Activated CD4-positive, alpha-beta memory T cell treated with anti-CD3 and anti-CD28 coated beads, Interleukin-2, amount 10 ng/mL, durations not matched to agents 7 days and 5 days (primary cell): ENCODE measurements around the gene ZNF511. TPM values are rescaled to one million over a fixed set of nuclear protein-coding genes. Genes with fewer than 3 reads are reported as not detected.

Experiments
- CTCF ChIA-PET: fragments of 350-600 bp; sonication (Branson Sonifier 250); formaldehyde crosslinking; loops from one replicate; lab custom pipeline; 2021; ENCODE audit warnings: antibody characterized with exemption, inconsistent platforms; lab: Charles Lee
- POLR2A ChIA-PET: fragments of 350-600 bp; sonication (Branson Sonifier 250); formaldehyde crosslinking; loops from one replicate; lab custom pipeline; 2021; ENCODE audit warnings: antibody characterized with exemption; lab: Charles Lee
- DNase-seq: peaks from one replicate; pipeline ENCODE4 v3.0.0-alpha.2; 2020
- H3K27ac Mint-ChIP-seq: one replicate; pipeline ENCODE4 v1.8.0; 2021; ENCODE audit warnings: mild to moderate bottlenecking, mixed read lengths
- H3K27me3 Mint-ChIP-seq: one replicate; pipeline ENCODE4 v1.8.0; 2021; ENCODE audit warnings: mixed read lengths
- H3K36me3 Mint-ChIP-seq: one replicate; pipeline ENCODE4 v1.8.0; 2021; ENCODE audit warnings: low read depth, mixed read lengths
- H3K4me1 Mint-ChIP-seq: one replicate; pipeline ENCODE4 v1.8.0; 2021; ENCODE audit warnings: mixed read lengths
- H3K4me3 Mint-ChIP-seq: one replicate; pipeline ENCODE4 v1.8.0; 2021; ENCODE audit warnings: mild to moderate bottlenecking, mixed read lengths
- H3K9me3 Mint-ChIP-seq: one replicate; pipeline ENCODE4 v1.8.0; 2021; ENCODE audit warnings: mixed read lengths
- total RNA-seq, 2 experiments: library from RNA; stranded (reverse); gene quantifications; one replicate each; pipeline ENCODE4 v1.2.3, GENCODE V29; 2021

ZNF511 gene
- total RNA-seq, 2 experiments from 2014 or later, result 45.7 to 52.7 TPM

GRCh38 chr10:133276435-133277201, 32.1 kb upstream of the ZNF511 start, which contains the start of gene ADAM8:
TSS of gene ADAM8 (minus strand) at chr10:133276868. CDS start at chr10:133276817, 51 bp downstream.
- H3K9me3 Mint-ChIP-seq, result no peaks in the 10 kb centered on the region
- CTCF ChIA-PET, result interaction anchor here (2.1 to 2.7 kb wide), 4 partner anchors 14 to 31 kb away, joined by 10 to 16 read pairs (median 12); no protein-coding TSS in a partner anchor
- peaks cover 36% of the 10 kb centered on the region for H3K4me1 Mint-ChIP-seq
- POLR2A ChIA-PET, result interaction anchor here (1.0 to 4.2 kb wide), 7 partner anchors 14 to 133 kb away, joined by 4 to 113 read pairs (median 16); no protein-coding TSS in a partner anchor
- peaks cover 26% of the 10 kb centered on the region for H3K36me3 Mint-ChIP-seq
- DNase-seq, result peak; percentile 78
- peak within 1 kb of the TSS; percentile 97 for H3K27ac Mint-ChIP-seq
- peak within 1 kb of the TSS; percentile 91 for H3K4me3 Mint-ChIP-seq
- H3K27me3 Mint-ChIP-seq, result no peaks in the 10 kb centered on the region

GRCh38 chr10:133277277-133277992, 31.3 kb upstream of the ZNF511 start:
- DNase-seq, result no peak
- peaks cover 29% of the 10 kb centered on the region for H3K36me3 Mint-ChIP-seq
- ChIA-PET CTCF (interaction anchor here (1.1 to 2.7 kb wide), 7 partner anchors 19 to 134 kb away, joined by 3 to 19 read pairs (median 7); partner anchors contain the start of gene CALY), POLR2A (interaction anchor here (1.4 to 4.2 kb wide), 8 partner anchors 8 to 112 kb away, joined by 4 to 52 read pairs (median 10); no protein-coding TSS in a partner anchor)
- no peaks in the 10 kb centered on the region for H3K9me3 Mint-ChIP-seq
- H3K27ac Mint-ChIP-seq, result peak overlapping the region; percentile 97
- peak overlapping the region; percentile 71 for H3K4me3 Mint-ChIP-seq
- no peaks in the 10 kb centered on the region for H3K27me3 Mint-ChIP-seq
- H3K4me1 Mint-ChIP-seq, result peaks cover 36% of the 10 kb centered on the region

GRCh38 chr10:133277993-133278576, 30.6 kb upstream of the ZNF511 start:
- H3K4me1 Mint-ChIP-seq, result peaks cover 36% of the 10 kb centered on the region
- peak overlapping the region; percentile 71 for H3K4me3 Mint-ChIP-seq
- H3K27me3 Mint-ChIP-seq, result no peaks in the 10 kb centered on the region
- H3K27ac Mint-ChIP-seq, result peak overlapping the region; percentile 97
- H3K36me3 Mint-ChIP-seq, result peaks cover 26% of the 10 kb centered on the region
- ChIA-PET POLR2A (interaction anchor here (0.6 to 4.2 kb wide), 12 partner anchors 8 to 143 kb away, joined by 3 to 52 read pairs (median 6); no protein-coding TSS in a partner anchor), CTCF (interaction anchor here (0.9 to 2.7 kb wide), 10 partner anchors 14 to 163 kb away, joined by 3 to 19 read pairs (median 6); partner anchors contain the start of gene CALY)
- H3K9me3 Mint-ChIP-seq, result no peaks in the 10 kb centered on the region
- no peak for DNase-seq

- Mint-ChIP-seq H3K4me3 (peak overlapping the region; percentile 71), H3K9me3 (no peaks in the 10 kb centered on the region), H3K27me3 (no peaks in the 10 kb centered on the region), H3K36me3 (peaks cover 27% of the 10 kb centered on the region), H3K27ac (peak overlapping the region; percentile 97), H3K4me1 (peaks cover 36% of the 10 kb centered on the region)
- peak; percentile 89 for DNase-seq
- CTCF ChIA-PET, result interaction anchor here (0.9 to 2.7 kb wide), 9 partner anchors 14 to 163 kb away, joined by 3 to 19 read pairs (median 7); partner anchors contain the start of gene CALY
- POLR2A ChIA-PET, result interaction anchor here (0.6 to 4.2 kb wide), 13 partner anchors 9 to 949 kb away, joined by 3 to 52 read pairs (median 5); no protein-coding TSS in a partner anchor
Measured at GRCh38 chr10:133278577-133279265, 30.0 kb upstream of the ZNF511 start.

GRCh38 chr10:133279326-133280226, 29.1 kb upstream of the ZNF511 start:
- Mint-ChIP-seq H3K9me3 (no peaks in the 10 kb centered on the region), H3K4me1 (peaks cover 34% of the 10 kb centered on the region), H3K27ac (peak overlapping the region; percentile 54), H3K4me3 (no peak overlapping the region), H3K27me3 (no peaks in the 10 kb centered on the region), H3K36me3 (peaks cover 32% of the 10 kb centered on the region)
- no peak for DNase-seq
- POLR2A ChIA-PET, result interaction anchor here (1.5 to 4.2 kb wide), 5 partner anchors 10 to 28 kb away, joined by 4 to 52 read pairs (median 16); no protein-coding TSS in a partner anchor
- CTCF ChIA-PET, result interaction anchor here (1.7 to 2.7 kb wide), 6 partner anchors 15 to 57 kb away, joined by 4 to 19 read pairs (median 8); partner anchors contain the start of gene CALY

- Mint-ChIP-seq H3K9me3 (no peaks in the 10 kb centered on the region), H3K27ac (peak overlapping the region; percentile 54), H3K27me3 (no peaks in the 10 kb centered on the region), H3K4me1 (peaks cover 31% of the 10 kb centered on the region), H3K36me3 (peaks cover 31% of the 10 kb centered on the region), H3K4me3 (no peak overlapping the region)
- ChIA-PET POLR2A (interaction anchor here (0.9 to 4.2 kb wide), 4 partner anchors 16 to 27 kb away, joined by 3 to 52 read pairs (median 10); no protein-coding TSS in a partner anchor), CTCF (no interaction called here)
- no peak for DNase-seq
Measured at GRCh38 chr10:133280391-133281059, 28.2 kb upstream of the ZNF511 start.

GRCh38 chr10:133281084-133281483, 27.6 kb upstream of the ZNF511 start:
- POLR2A ChIA-PET, result interaction anchor here (0.9 to 4.2 kb wide), 3 partner anchors 17 to 26 kb away, joined by 3 to 52 read pairs (median 5); no protein-coding TSS in a partner anchor
- Mint-ChIP-seq H3K9me3 (no peaks in the 10 kb centered on the region), H3K4me3 (no peak overlapping the region), H3K4me1 (peaks cover 29% of the 10 kb centered on the region), H3K36me3 (peaks cover 32% of the 10 kb centered on the region), H3K27ac (no peak overlapping the region), H3K27me3 (no peaks in the 10 kb centered on the region)
- CTCF ChIA-PET, result no interaction called here
- no peak for DNase-seq

- ChIA-PET CTCF (interaction anchor here (1.1 kb wide), 1 partner anchor 18 kb away, joined by 4 read pairs; no protein-coding TSS in a partner anchor), POLR2A (interaction anchor here (1.2 kb wide), 1 partner anchor 25 kb away, joined by 5 read pairs; no protein-coding TSS in a partner anchor)
- Mint-ChIP-seq H3K4me3 (no peak overlapping the region), H3K36me3 (peaks cover 39% of the 10 kb centered on the region), H3K27ac (no peak overlapping the region), H3K27me3 (no peaks in the 10 kb centered on the region), H3K4me1 (peaks cover 28% of the 10 kb centered on the region), H3K9me3 (no peaks in the 10 kb centered on the region)
- no peak for DNase-seq
Measured at GRCh38 chr10:133281628-133282372, 26.9 kb upstream of the ZNF511 start.

- CTCF ChIA-PET, result no interaction called here
- no peak overlapping the region for H3K4me3 Mint-ChIP-seq
- H3K36me3 Mint-ChIP-seq, result peaks cover 43% of the 10 kb centered on the region
- DNase-seq, result no peak
- POLR2A ChIA-PET, result no interaction called here
- H3K9me3 Mint-ChIP-seq, result no peaks in the 10 kb centered on the region
- peaks cover 23% of the 10 kb centered on the region for H3K4me1 Mint-ChIP-seq
- H3K27ac Mint-ChIP-seq, result no peak overlapping the region
- H3K27me3 Mint-ChIP-seq, result no peaks in the 10 kb centered on the region
Measured at GRCh38 chr10:133282846-133283390, 25.8 kb upstream of the ZNF511 start.

- H3K4me1 Mint-ChIP-seq, result peaks cover 13% of the 10 kb centered on the region
- H3K4me3 Mint-ChIP-seq, result no peak overlapping the region
- POLR2A ChIA-PET, result no interaction called here
- no peaks in the 10 kb centered on the region for H3K9me3 Mint-ChIP-seq
- H3K36me3 Mint-ChIP-seq, result peaks cover 46% of the 10 kb centered on the region
- H3K27me3 Mint-ChIP-seq, result no peaks in the 10 kb centered on the region
- H3K27ac Mint-ChIP-seq, result no peak overlapping the region
- CTCF ChIA-PET, result no interaction called here
- no peak for DNase-seq
Measured at GRCh38 chr10:133283931-133284330, 24.8 kb upstream of the ZNF511 start.
